HG02763 (cell line): ENCODE results near the gene CYTH1.

Experiments used
- ATAC-seq: cut with Tn5 transposase; IDR thresholded peaks from one replicate; pipeline ENCODE4 v1.9.1; 2021; ENCODE audit warnings: mild to moderate bottlenecking, moderate library complexity; ENCODE audit not compliant: unreplicated experiment

Gene CYTH1, protein sequence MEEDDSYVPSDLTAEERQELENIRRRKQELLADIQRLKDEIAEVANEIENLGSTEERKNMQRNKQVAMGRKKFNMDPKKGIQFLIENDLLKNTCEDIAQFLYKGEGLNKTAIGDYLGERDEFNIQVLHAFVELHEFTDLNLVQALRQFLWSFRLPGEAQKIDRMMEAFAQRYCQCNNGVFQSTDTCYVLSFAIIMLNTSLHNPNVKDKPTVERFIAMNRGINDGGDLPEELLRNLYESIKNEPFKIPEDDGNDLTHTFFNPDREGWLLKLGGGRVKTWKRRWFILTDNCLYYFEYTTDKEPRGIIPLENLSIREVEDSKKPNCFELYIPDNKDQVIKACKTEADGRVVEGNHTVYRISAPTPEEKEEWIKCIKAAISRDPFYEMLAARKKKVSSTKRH

GRCh38 chr17:78781893-78782304 is at the start of gene CYTH1:
CYTH1 (minus strand) TSS chr17:78782273; CDS start chr17:78782223, 50 bp downstream.
- ATAC-seq = peak; percentile 20

- no peak for ATAC-seq
Observed at GRCh38 chr17:78829477-78829876, 47.4 kb upstream of the CYTH1 start.

DNA sequence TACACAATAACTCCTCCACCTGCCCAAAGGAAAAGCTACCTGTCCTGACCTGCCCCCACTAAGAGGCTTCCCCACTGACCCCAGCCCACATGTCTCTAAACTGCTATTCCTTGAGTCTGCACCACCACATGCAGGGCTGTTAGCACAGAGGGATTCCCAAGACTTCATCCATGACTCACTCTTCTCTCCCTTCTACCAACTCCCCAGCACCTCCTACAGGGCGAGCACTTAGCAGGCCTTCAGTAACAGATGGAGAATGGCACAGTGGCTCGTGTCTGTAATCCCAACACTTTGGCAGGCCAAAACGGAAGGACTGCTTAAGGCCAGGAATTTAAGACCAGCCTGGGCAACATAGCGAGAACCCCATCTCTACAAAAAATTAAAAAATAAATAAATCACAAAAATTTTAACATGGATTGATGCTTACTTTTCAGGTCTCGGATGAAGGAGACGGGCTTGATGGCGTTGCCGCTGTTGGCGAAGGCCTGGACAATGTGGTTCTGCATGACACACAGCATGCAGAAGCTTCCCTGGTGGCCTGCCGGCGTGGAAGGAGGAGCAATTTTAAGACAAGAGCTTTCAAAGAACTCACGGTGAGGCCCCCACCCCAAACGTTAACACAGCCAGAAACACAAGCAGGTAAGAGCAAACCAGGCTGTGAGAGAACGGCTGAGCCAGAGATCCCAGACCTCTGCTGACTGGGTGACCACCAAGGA is 46.6 kb upstream of the CYTH1 start:
- ATAC-seq = no peak

- ATAC-seq = no peak
Observed at GRCh38 chr17:78826836-78827509, 44.9 kb upstream of the CYTH1 start.

DNA sequence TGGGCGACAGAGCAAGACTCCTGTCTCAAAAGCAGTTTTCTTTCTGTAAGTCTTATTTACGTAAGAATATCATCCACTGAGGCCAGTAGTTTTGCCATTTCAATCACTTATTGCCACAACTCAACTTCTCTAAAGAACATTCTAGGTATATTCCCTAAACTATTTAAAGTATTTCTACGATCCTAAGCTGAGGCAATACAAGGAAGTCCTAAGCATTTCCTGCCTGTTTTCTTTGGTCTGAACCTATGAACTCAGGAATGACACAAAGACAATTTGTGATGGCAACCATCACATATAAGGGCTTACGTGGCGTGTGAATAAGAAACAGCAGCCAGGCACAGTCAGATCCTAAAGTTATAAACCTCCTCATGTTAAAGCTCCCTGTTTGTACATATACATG is 44.3 kb upstream of the CYTH1 start:
- no peak for ATAC-seq

- ATAC-seq = no peak
Observed at GRCh38 chr17:78825696-78826095, 43.6 kb upstream of the CYTH1 start.

GRCh38 chr17:78824240-78824639 is 42.2 kb upstream of the CYTH1 start:
- no peak for ATAC-seq

DNA sequence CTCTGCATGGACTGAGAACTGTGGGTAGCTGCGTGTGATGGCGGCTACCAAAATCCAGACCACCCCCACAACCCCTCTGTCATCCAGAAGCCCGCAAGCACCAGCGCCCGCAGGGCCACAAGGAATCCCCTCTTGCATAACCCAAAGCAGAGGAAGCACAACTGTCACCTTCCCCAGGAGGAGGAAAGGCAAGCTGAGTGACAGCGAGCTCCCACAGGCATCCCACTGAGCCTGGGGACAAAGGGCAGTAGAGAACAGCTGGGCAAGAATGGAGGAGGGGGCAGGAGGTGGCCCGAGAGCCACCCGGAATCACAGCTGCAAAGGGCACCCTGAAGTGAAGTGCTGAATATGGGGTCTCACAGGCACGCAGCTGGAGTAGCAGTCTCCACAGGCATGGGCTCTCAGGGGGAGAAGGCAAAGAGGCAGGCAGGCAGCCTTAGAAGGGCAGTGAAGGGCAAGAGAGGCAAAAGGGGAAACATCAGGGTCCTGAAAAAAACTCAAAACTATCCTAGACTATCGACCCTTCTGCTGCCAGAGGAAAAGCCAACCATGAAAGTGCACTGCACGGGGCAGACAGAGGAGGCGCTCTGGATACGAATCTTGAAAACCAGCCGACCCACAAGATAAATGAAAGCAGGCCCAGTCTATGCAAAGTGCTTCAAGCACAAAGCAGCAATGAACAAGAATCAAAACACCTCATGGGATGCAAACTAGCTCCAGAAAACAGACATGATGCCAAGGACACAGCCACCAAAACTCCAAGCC is 41.4 kb upstream of the CYTH1 start:
- no peak for ATAC-seq

DNA sequence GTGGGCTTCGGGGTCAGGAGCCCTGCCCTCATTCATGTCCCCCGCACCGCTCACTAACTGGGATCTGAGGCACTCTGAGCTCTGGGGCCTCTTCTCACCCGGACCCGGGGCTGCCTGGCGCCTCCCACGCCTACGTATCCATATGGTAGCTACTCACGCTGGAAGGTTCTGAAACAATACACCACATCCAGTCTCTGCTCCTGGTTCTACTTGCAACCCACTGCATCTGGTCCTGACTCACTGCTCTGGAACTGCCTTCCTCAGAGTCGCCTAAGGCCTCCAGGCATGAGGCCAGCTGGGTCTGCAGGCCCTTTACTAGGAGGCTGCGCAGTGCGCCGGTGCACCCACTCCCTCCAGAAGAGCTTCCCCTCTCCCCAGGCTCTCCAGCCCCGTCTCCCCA is 40.5 kb upstream of the CYTH1 start:
- ATAC-seq = no peak

DNA sequence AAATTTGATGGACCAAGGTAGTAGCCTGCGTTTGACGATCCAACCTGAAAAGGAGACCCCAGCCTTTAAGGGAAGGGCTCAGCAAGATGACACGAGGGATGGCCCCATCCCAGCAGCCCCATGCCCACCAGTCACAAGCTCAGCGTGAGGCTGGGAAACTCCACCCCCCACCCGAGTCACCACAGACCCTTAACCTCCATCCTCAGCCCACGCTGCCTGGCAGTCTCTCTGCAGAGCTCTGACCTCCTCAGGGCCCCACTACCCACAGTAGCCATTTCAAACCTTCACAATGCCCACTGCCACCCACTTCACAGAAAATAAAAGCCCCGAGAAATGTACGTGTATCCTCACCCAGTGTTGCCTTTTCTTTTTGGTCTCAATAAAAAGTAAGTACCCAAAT is 39.9 kb upstream of the CYTH1 start:
- no peak for ATAC-seq

GRCh38 chr17:78820841-78821240 is 38.8 kb upstream of the CYTH1 start:
- no peak for ATAC-seq

DNA sequence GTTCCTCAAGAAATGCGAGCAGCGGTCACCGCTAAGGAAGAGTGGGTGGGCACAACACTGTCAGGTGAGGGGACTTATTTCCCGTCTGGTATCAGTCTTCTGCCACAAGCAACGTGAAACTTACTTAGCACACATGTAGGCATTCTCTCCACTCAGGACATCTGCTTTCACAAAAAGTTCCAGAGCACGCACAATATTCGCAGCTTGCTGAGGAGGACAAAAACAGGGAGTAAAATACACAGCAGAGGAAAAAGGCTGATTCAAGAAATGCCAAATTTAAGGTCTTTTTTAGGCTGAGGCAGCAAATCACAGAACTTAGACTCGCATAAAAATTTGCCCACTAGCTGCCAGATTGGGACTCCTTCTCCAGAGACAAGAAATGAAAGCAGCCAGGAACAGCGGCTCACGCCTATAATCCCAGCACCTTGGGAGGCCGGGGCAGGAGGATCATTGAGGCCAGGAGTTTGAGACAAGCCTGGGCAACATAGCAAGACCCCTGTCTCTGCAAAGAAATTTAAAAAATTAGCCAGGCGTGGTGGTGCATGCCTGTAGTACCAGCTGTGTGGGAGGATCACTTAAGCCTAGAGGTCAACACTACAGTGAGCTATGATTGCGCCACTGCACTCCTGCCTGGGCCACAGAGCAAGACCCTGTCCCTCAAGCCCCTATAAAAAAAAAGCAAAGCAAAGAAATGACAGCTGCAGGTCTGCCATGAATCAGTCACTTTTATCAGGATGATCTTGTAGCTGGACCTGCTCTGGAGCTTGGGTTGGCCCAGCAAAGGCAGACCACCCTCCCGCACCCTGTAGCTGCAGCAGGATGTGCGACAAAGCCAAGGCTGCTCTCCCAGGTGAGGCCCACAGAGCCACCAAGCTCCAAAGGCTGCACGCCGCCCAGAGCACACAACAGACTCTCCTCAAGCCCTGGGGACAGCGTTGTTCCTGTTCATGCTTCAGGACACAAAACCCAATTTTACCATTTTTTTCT is 38.0 kb upstream of the CYTH1 start:
- ATAC-seq = no peak

- no peak for ATAC-seq
Observed at GRCh38 chr17:78819402-78819801, 37.3 kb upstream of the CYTH1 start.

GRCh38 chr17:78818932-78819331 is 36.9 kb upstream of the CYTH1 start:
- no peak for ATAC-seq

DNA sequence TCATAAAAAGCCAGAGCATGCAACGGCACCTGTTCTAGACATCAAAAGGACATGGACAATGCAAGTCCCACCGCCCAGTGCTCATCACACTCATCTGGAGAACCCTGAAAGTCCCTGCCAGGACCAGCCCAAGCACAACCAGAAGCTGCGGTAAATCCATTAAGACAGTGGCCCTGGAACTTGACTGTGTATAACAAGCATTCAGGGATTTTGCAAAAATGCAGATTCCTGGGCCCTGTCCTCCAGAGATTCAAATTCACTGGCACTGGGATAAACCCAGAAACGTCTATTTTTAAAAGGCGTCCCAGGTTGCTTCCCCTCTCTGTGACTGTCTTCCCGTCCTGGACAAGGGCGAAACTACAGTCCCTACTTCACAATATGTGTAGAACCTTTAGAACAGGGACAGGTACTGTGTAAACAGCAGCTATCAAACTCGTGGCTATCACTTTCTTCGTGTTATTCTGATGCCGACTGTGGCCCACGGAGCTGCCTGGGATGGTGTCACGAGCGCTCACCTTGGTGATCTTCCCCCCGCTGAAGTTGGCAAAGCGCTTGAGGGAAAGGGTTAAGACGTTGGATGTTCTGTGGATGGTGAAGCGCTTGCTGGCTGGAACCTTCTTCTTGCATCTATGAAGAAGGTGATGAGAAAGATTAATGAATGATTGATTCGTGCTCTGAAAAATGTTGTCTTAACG is 36.2 kb upstream of the CYTH1 start:
- ATAC-seq = no peak

DNA sequence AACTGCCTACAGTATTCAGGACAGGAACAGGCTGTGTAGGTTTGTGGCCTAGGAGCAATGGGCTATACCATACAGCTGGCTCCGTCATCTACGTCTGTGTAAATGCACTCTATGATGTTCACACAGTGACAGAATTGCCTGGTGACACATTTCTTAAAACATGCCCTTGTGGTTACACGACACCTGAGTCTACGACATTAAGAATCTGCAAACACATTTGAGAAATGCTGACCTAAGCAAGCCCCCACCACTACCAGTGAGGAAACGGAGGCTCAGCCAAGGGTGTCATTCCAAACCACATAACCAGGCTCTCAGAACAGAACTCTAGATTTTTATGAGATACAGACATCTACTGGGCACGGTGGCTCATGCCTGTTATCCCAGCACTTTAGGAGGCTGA is 35.0 kb upstream of the CYTH1 start:
- no peak for ATAC-seq

- ATAC-seq = no peak
Observed at GRCh38 chr17:78815696-78816095, 33.6 kb upstream of the CYTH1 start.

DNA sequence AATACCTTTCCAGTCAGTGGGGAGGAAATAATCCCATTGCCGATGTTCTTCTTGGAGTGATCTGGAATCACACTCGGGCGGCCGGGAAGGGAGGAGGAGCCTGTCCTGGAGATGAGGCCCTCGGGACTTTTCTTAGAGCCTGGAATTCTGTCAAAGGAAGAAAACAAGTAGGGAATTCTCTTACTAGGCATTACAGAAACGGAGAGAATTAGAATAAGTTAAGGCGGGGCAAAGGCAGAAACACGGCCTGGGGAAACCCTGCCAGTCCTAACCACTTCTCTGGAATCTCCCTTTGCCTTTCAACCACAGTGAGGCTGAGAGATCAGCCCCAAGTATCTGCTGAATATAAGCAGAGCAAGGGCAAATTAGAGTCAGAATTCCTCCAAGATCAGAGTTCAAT is 30.8 kb upstream of the CYTH1 start:
- ATAC-seq = no peak

GRCh38 chr17:78808163-78808562 is 26.1 kb upstream of the CYTH1 start:
- ATAC-seq = no peak
